Measurements from ENCODE around the gene ADPRHL1. TPM values are rescaled to one million over a fixed set of nuclear protein-coding genes. Genes with fewer than 3 reads are reported as not detected.

ADPRHL1 gene
- total and polyA plus RNA-seq, 2 donors (not counting 3 experiments of a cell fraction or from before 2014, with no cell fraction given) = 0.52 to 0.97 TPM

- no peaks in the 10 kb centered on the region for H3K79me2 ChIP-seq (ENCODE audit: control insufficient read depth, insufficient read depth, low read length)
- H3K27me3 ChIP-seq (ENCODE audit: control insufficient read depth in 2 of 2, insufficient read depth in 2 of 2, low read length in 2 of 2) = no peaks in the 10 kb centered on the region
- FAIRE-seq = no peak
- H4K20me1 ChIP-seq (replicated peaks; ENCODE audit: control insufficient read depth, extremely low read depth, insufficient read depth, low read length) = no peaks in the 10 kb centered on the region
- intact Hi-C loops (cut with micrococcal nuclease) = no loop called here
- no peaks in the 10 kb centered on the region for H3K9me1 ChIP-seq (replicated peaks; ENCODE audit: control insufficient read depth, extremely low read depth, insufficient read depth, low read length)
- H2AFZ ChIP-seq (ENCODE audit: low read depth, low read length) = no peak overlapping the region
- H3K4me3 ChIP-seq (replicated peaks in 1 of 3; ENCODE audit: insufficient read depth in 1 of 3, low read depth in 1 of 3, low read length in 3 of 3) = no peak overlapping the region
- dilution Hi-C loops (cut with MboI; ENCODE audit: extremely low pct_ligation_motif_present, low sequenced_read_pairs) = no loop called here
- H3K9ac ChIP-seq (replicated peaks; ENCODE audit: extremely low read depth, insufficient read depth, low read length) = no peak overlapping the region
- DNase-seq (ENCODE audit: low read depth, low spot score) = no peak
- H3K27ac ChIP-seq (ENCODE audit: insufficient read depth, low read depth, low read length) = no peak overlapping the region
- H3K4me2 ChIP-seq (ENCODE audit: insufficient read depth, low read length) = no peak overlapping the region
- H3K36me3 ChIP-seq (ENCODE audit: control insufficient read depth in 2 of 2, extremely low read depth in 1 of 2, insufficient read depth in 2 of 2, low read length in 2 of 2) = no peaks in the 10 kb centered on the region
- TF ChIP-seq EZH2 (IDR thresholded peaks at IDR 0.05; ENCODE audit: borderline replicate concordance, low read depth, low read length, severe bottlenecking) = no peak
- peaks cover 4% of the 10 kb centered on the region for H3K4me1 ChIP-seq (ENCODE audit: control insufficient read depth, extremely low read depth, insufficient read depth, low read length)
- BruUV-seq (replicated peaks) = no TSS peak
- no peaks in the 10 kb centered on the region for H3K9me3 ChIP-seq (replicated peaks; ENCODE audit: control insufficient read depth, insufficient read depth, low read length)
- ChIA-PET CTCF (interaction anchor here (2.3 kb wide), 1 partner anchor 116 kb away, joined by 8 read pairs; no protein-coding TSS in a partner anchor), POLR2A (no interaction called here)
These were observed 7.3 kb downstream of the ADPRHL1 start for GRCh38 chr13:113445791-113446487.

DNA sequence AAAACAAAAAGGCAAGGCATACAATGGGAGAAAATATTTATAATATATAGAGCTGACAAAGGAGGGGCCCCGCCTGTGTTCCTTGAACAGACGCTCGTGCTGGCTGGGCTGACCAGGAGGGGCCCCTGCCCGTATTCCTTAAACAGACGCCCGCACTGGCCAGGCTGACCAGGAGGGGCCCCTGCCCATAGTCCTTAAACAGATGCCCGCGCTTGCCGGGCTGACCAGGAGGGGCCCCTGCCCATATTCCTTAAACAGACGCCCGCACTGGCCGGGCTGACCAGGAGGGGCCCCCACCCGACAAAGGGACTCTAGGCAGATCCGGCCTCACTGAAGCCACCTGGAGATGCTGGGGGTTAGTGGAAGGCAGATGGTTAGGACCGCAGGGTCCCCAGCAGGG, 9.3 kb downstream of the ADPRHL1 start:
- POLR2A ChIA-PET = no interaction called here
- no peak for TF ChIP-seq CTCF (IDR thresholded peaks at IDR 0.05; ENCODE audit: extremely low read depth in 1 of 2, insufficient read depth in 1 of 2, low read depth in 1 of 2, low read length in 2 of 2)
- TF ChIP-seq POLR2A (IDR thresholded peaks at IDR 0.05; ENCODE audit: low read depth, low read length) = no peak
- no peak for TF ChIP-seq MYC (IDR thresholded peaks at IDR 0.05; ENCODE audit: low read depth, low read length)
- no peak for TF ChIP-seq POLR2AphosphoS5 (IDR thresholded peaks at IDR 0.05; ENCODE audit: insufficient read depth, low read depth, low read length)
- no peak for TF ChIP-seq GATA2 (IDR thresholded peaks at IDR 0.05; ENCODE audit: insufficient read depth, insufficient read length, low read depth, low read length)
- TF ChIP-seq EZH2 (IDR thresholded peaks at IDR 0.05; ENCODE audit: borderline replicate concordance, low read depth, low read length, severe bottlenecking) = no peak
- TF ChIP-seq JUN (IDR thresholded peaks at IDR 0.05; ENCODE audit: borderline replicate concordance, insufficient read depth, insufficient read length, low read depth) = no peak
- TF ChIP-seq, protein P1, sequence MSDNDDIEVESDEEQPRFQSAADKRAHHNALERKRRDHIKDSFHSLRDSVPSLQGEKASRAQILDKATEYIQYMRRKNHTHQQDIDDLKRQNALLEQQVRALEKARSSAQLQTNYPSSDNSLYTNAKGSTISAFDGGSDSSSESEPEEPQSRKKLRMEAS (IDR thresholded peaks at IDR 0.05; ENCODE audit: insufficient read depth, insufficient read length) = no peak
- no peak for TF ChIP-seq FOS (IDR thresholded peaks at IDR 0.05; ENCODE audit: borderline replicate concordance, insufficient read depth, low read length)
- H3K4me2 ChIP-seq (ENCODE audit: insufficient read depth, low read length) = no peak overlapping the region
- FAIRE-seq (no peak), DNase-seq (ENCODE audit: low read depth, low spot score) (no peak)
- BruUV-seq (replicated peaks) = no TSS peak
- H3K4me3 ChIP-seq (replicated peaks in 1 of 3; ENCODE audit: insufficient read depth in 1 of 3, low read depth in 1 of 3, low read length in 3 of 3) = no peak overlapping the region
- H3K4me1 ChIP-seq (ENCODE audit: control insufficient read depth, extremely low read depth, insufficient read depth, low read length) = no peaks in the 10 kb centered on the region
- H4K20me1 ChIP-seq (replicated peaks; ENCODE audit: control insufficient read depth, extremely low read depth, insufficient read depth, low read length) = no peaks in the 10 kb centered on the region
- H2AFZ ChIP-seq (ENCODE audit: low read depth, low read length) = no peak overlapping the region
- intact Hi-C loops (cut with micrococcal nuclease) = no loop called here
- H3K9ac ChIP-seq (replicated peaks; ENCODE audit: extremely low read depth, insufficient read depth, low read length) = no peak overlapping the region
- CTCF ChIA-PET = interaction anchor here (2.3 kb wide), 1 partner anchor 118 kb away, joined by 8 read pairs; no protein-coding TSS in a partner anchor
- no peaks in the 10 kb centered on the region for H3K27me3 ChIP-seq (ENCODE audit: control insufficient read depth in 2 of 2, insufficient read depth in 2 of 2, low read length in 2 of 2)
- no peaks in the 10 kb centered on the region for H3K9me1 ChIP-seq (replicated peaks; ENCODE audit: control insufficient read depth, extremely low read depth, insufficient read depth, low read length)
- dilution Hi-C loops (cut with MboI; ENCODE audit: extremely low pct_ligation_motif_present, low sequenced_read_pairs) = no loop called here
- H3K27ac ChIP-seq (ENCODE audit: insufficient read depth, low read depth, low read length) = no peak overlapping the region
- H3K79me2 ChIP-seq (ENCODE audit: control insufficient read depth, insufficient read depth, low read length) = no peaks in the 10 kb centered on the region
- no peaks in the 10 kb centered on the region for H3K36me3 ChIP-seq (ENCODE audit: control insufficient read depth in 2 of 2, extremely low read depth in 1 of 2, insufficient read depth in 2 of 2, low read length in 2 of 2)
- no peaks in the 10 kb centered on the region for H3K9me3 ChIP-seq (replicated peaks; ENCODE audit: control insufficient read depth, insufficient read depth, low read length)

All from endothelial cell of umbilical vein (primary cell).